ENCODE data around the gene AHR.
"Not testable (repeated sequence)": the region's sequence is repeated elsewhere in the genome, so short reads cannot be mapped to it uniquely, and the experiment has no call there.

The AHR gene

DNA sequence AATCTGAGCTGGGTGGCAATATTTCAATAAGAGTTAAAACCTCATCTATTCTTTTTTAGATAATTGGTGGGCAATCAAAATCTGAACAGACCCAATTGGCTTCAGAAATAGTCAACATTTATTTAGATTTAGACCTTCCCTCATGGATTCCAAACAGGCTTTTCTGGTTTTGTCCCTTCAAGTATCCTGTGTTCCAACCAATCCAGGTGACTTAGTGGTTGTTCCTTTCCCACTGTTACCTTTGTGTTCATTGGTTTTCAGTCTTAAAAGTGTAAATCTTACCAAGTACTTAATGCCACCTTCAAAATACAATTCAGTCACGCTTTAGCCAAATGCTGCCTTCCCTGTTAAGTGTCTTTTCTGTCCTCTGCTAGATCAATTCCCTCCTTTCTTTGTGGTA lies 85.9 kb downstream of the AHR start:
- H3K27me3 ChIP-seq = no peaks in the 10 kb centered on the region
- no peaks in the 10 kb centered on the region for H3K36me3 ChIP-seq
- H3K4me1 ChIP-seq = no peaks in the 10 kb centered on the region
- no peak for DNase-seq
- TF ChIP-seq, protein P1, sequence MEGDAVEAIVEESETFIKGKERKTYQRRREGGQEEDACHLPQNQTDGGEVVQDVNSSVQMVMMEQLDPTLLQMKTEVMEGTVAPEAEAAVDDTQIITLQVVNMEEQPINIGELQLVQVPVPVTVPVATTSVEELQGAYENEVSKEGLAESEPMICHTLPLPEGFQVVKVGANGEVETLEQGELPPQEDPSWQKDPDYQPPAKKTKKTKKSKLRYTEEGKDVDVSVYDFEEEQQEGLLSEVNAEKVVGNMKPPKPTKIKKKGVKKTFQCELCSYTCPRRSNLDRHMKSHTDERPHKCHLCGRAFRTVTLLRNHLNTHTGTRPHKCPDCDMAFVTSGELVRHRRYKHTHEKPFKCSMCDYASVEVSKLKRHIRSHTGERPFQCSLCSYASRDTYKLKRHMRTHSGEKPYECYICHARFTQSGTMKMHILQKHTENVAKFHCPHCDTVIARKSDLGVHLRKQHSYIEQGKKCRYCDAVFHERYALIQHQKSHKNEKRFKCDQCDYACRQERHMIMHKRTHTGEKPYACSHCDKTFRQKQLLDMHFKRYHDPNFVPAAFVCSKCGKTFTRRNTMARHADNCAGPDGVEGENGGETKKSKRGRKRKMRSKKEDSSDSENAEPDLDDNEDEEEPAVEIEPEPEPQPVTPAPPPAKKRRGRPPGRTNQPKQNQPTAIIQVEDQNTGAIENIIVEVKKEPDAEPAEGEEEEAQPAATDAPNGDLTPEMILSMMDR (IDR thresholded peaks at IDR 0.05; ENCODE audit: low read depth, low read length) = no peak
- no peaks in the 10 kb centered on the region for H3K9me3 ChIP-seq
- no peak overlapping the region for H3K4me3 ChIP-seq (ENCODE audit: low read depth, low read length)

DNA sequence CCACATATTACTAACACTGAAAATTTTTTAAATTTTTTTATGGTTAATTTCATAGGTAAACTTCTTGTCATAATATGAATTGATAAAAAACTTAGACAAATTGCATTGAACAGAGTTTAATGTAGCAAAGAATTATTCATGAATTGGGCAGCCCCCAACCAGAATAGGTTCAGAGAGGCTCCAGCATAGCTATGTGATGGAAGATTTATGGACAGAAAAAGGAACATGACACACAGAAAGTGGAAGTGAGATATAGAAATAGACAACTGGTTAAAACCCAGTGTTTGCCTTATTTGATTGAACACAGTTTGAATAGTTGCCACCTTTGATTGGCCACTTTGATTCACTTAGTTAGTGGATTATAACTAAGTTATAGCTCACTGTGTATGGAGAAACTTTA lies 87.2 kb downstream of the AHR start:
- Histone ChIP-seq H3K4me1 (no peaks in the 10 kb centered on the region), H3K27me3 (no peaks in the 10 kb centered on the region), H3K36me3 (no peaks in the 10 kb centered on the region), H3K9me3 (no peaks in the 10 kb centered on the region), H3K4me3 (ENCODE audit: low read depth, low read length) (no peak overlapping the region)
- TF ChIP-seq, protein P1 (IDR thresholded peaks at IDR 0.05; ENCODE audit: low read depth, low read length) = no peak
- DNase-seq = no peak

DNA sequence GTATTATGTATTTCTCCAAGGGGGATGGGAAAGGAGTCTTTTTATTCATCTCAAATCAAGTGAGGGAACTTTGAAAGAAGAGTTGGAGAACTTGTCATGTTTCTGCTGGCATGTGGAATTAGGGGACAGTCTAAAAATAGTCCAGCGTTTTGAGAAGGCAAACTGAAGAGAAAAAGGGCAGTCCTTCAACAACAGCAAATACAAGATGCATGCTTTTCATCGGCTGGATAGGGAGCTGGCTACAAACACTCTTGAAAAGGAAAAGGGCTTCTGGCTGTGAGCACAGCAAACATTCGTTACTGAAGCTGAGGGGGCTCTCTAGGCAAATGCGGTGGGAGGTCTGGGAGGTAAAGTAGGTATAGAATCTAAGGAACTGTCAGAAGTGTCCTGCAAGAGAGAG lies 91.9 kb downstream of the AHR start:
- Histone ChIP-seq H3K36me3 (no peaks in the 10 kb centered on the region), H3K4me3 (ENCODE audit: low read depth, low read length) (no peak overlapping the region), H3K9me3 (0 out of 2 replicates have a peak, but pooled peaks cover 3% of the 10 kb centered on the region), H3K27me3 (no peaks in the 10 kb centered on the region), H3K4me1 (no peaks in the 10 kb centered on the region)
- TF ChIP-seq, protein P1 (IDR thresholded peaks at IDR 0.05; ENCODE audit: low read depth, low read length) = no peak
- DNase-seq = no peak

DNA sequence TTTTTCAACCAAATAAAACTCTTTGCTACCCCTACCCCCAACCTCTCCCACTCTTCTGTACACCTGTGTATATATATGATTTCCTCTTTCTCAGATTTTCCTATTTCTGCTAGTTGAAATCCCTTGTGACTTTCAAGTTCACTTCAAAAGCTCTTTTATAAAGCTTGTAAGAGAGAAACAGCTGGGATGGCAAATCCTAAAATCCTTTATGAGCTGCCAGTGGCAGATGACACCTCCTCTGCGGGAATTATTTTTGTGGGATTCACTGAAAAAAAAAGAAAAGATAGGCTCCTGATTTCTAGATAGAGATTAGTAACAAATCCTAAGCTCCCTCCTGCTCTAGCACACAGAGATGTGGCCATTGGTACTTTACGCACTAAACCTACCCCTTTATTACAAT lies 92.9 kb downstream of the AHR start:
- Histone ChIP-seq H3K27me3 (no peaks in the 10 kb centered on the region), H3K9me3 (0 out of 2 replicates have a peak, but pooled peaks cover 3% of the 10 kb centered on the region), H3K36me3 (no peaks in the 10 kb centered on the region), H3K4me3 (ENCODE audit: low read depth, low read length) (no peak overlapping the region), H3K4me1 (no peaks in the 10 kb centered on the region)
- no peak for DNase-seq
- TF ChIP-seq, protein P1 (IDR thresholded peaks at IDR 0.05; ENCODE audit: low read depth, low read length) = no peak

DNA sequence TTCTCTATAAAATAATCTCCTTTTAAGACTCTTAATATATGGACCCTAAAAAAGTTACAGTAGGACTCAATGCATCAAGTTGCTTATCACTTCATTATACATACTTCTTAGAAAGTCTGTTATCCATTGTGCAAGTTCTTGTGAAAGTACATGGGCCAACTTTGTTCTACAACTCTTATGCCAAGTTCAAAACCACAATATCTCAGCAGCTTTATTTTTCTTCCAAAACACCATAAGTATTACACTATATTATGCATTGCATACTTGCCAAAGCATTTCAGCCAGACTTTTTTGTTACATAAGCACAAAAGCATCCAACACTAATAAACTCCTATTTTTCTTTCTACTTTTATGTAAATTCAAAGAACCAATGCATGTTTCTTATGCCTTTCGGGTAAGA lies 94.4 kb downstream of the AHR start:
- no peak for DNase-seq
- Histone ChIP-seq H3K9me3 (0 out of 2 replicates have a peak, but pooled peaks cover 3% of the 10 kb centered on the region), H3K4me1 (no peaks in the 10 kb centered on the region), H3K36me3 (no peaks in the 10 kb centered on the region), H3K27me3 (no peaks in the 10 kb centered on the region; the same call in 1 of the 2 replicates), H3K4me3 (ENCODE audit: low read depth, low read length) (no peak overlapping the region)
- TF ChIP-seq, protein P1 (IDR thresholded peaks at IDR 0.05; ENCODE audit: low read depth, low read length) = no peak

DNA sequence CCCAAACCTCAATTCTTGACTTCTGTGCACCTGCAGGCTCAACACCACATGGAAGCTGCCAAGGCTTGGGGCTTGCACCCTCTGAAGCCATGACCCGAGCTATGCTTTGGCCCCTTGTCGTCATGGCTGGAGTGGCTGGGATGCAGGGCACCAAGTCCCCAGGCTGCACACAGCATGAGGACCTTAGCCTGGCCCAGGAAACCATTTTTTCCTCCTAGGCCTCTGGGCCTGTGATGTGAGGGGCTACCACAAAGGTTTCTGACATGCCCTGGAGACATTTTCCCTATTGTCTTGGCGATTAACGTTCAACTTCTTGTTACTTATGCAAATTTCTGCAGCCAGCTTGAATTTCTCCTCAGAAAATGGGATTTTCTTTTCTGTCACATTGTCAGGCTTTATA lies 96.1 kb downstream of the AHR start:
- not testable (repeated sequence) for DNase-seq; H3K36me3 ChIP-seq; H3K27me3 ChIP-seq; H3K4me3 ChIP-seq (ENCODE audit: low read depth, low read length); H3K4me1 ChIP-seq; H3K9me3 ChIP-seq

Data from BE2C (cell line).